SK-N-SH (cell line): Measurements from ENCODE around the gene LRRC39. TPM values are rescaled to one million over a fixed set of nuclear protein-coding genes. Genes with fewer than 3 reads are reported as not detected.

Experiments
- CTCF ChIA-PET: fragments of 300-600, 350-600 bp; formaldehyde crosslinking; extraction: SDS; loops from one replicate; lab custom pipeline; 2021; lab: Yijun Ruan, JAX
- POLR2A ChIA-PET: fragments of 350-600 bp; sonication (Branson Sonifier 250); formaldehyde crosslinking; extraction: SDS; loops from one replicate; lab custom pipeline; 2020; ENCODE audit warnings: antibody characterized with exemption, inconsistent platforms; lab: Yijun Ruan, JAX
- DNase-seq: peaks from one replicate; pipeline ENCODE4 v3.0.0; 2012
- H2AFZ ChIP-seq: fragments of 200-600 bp; sonication (generic); 2 replicates; pipeline ENCODE4 v1.8.1; 2016; ENCODE audit warnings: antibody characterized with exemption, mild to moderate bottlenecking, low read depth
- H3F3A ChIP-seq: fragments of 200-600 bp; sonication (generic); replicated peaks from 2 replicates; pipeline ENCODE3; 2016; ENCODE audit warnings: antibody characterized with exemption, mild to moderate bottlenecking; ENCODE audit not compliant: insufficient read depth
- H3K27ac ChIP-seq, 2 experiments: fragments of 200-500 bp in 1 of 2; fragments of 200-600 bp in 1 of 2; sonication (Bioruptor generic) in 1 of 2; sonication (generic), shearing (Covaris generic) in 1 of 2; 2 replicates each; pipeline versions ENCODE4 v1.5.1 to v1.6.1; 2014 to 2016; ENCODE audit warnings: low read depth in 2 of 2, inconsistent platforms in 1 of 2, low read length in 1 of 2, mild to moderate bottlenecking in 1 of 2, mixed read lengths in 1 of 2
- H3K27me3 ChIP-seq: fragments of 200-600 bp; sonication (generic), shearing (Covaris generic); 2 replicates; pipeline ENCODE4 v1.6.1; 2016; ENCODE audit warnings: mixed run types; ENCODE audit not compliant: insufficient read depth
- H3K36me3 ChIP-seq, 2 experiments: fragments of 200-500 bp in 1 of 2; fragments of 200-600 bp in 1 of 2; sonication (Bioruptor generic) in 1 of 2; sonication (generic) in 1 of 2; replicated peaks in 1 of 2; 2 replicates each; pipeline versions ENCODE3 to v1.5.1; 2014 to 2016; ENCODE audit warnings: low read length in 1 of 2, mild to moderate bottlenecking in 1 of 2; ENCODE audit not compliant: insufficient read depth in 2 of 2, control insufficient read depth in 1 of 2
- H3K4me1 ChIP-seq, 2 experiments: fragments of 200-500 bp in 1 of 2; fragments of 200-600 bp in 1 of 2; sonication (Bioruptor generic) in 1 of 2; sonication (generic), shearing (Covaris generic) in 1 of 2; 2 replicates each; pipeline versions ENCODE4 v1.5.1 to v1.6.1; 2014 to 2016; ENCODE audit warnings: low read depth in 1 of 2, low read length in 1 of 2, mixed run types in 1 of 2; ENCODE audit not compliant: insufficient read depth in 2 of 2, control insufficient read depth in 1 of 2
- H3K4me2 ChIP-seq: fragments of 200-600 bp; sonication (generic), shearing (Covaris generic); 2 replicates; pipeline ENCODE4 v1.6.1; 2017; ENCODE audit warnings: mixed run types
- H3K4me3 ChIP-seq, 2 experiments: fragments of 200-500 bp in 1 of 2; fragments of 200-600 bp in 1 of 2; sonication (Bioruptor generic) in 1 of 2; sonication (generic), shearing (Covaris generic) in 1 of 2; 2 replicates each; pipeline versions ENCODE4 v1.5.1 to v1.8.1; 2014 to 2016; ENCODE audit warnings: low read depth in 2 of 2, inconsistent platforms in 1 of 2, low read length in 1 of 2, mild to moderate bottlenecking in 1 of 2, mixed read lengths in 1 of 2, moderate library complexity in 1 of 2
- H3K79me2 ChIP-seq: fragments of 200-600 bp; sonication (generic); 2 replicates; pipeline ENCODE4 v1.8.1; 2017; ENCODE audit warnings: mild to moderate bottlenecking; ENCODE audit not compliant: insufficient read depth
- H3K9ac ChIP-seq: fragments of 200-600 bp; sonication (generic); 2 replicates; pipeline ENCODE4 v1.6.1; 2017; ENCODE audit warnings: mixed run types
- H3K9me2 ChIP-seq: fragments of 200-600 bp; sonication (generic); 2 replicates; pipeline ENCODE4 v1.6.1; 2017; ENCODE audit warnings: mixed run types
- H3K9me3 ChIP-seq: fragments of 200-600 bp; sonication (generic); 2 replicates; pipeline ENCODE4 v1.6.1; 2017; ENCODE audit warnings: mixed run types, mild to moderate bottlenecking, moderate library complexity
- H4K20me1 ChIP-seq: fragments of 200-600 bp; sonication (generic); 2 replicates; pipeline ENCODE4 v1.6.1; 2017; ENCODE audit warnings: mild to moderate bottlenecking, mixed run types; ENCODE audit not compliant: insufficient read depth
- ELF1 ChIP-seq: IDR thresholded peaks from 2 replicates; pipeline ENCODE4 v1.4.0; 2012
- EZH2phosphoT487 ChIP-seq: fragments of 200-600 bp; sonication (generic); IDR thresholded peaks from 2 replicates; pipeline ENCODE4 v1.6.1; 2017; ENCODE audit warnings: low read depth, mixed run types, mild to moderate bottlenecking, antibody characterized with exemption, moderate library complexity, borderline replicate concordance
- FOXM1 ChIP-seq: IDR thresholded peaks from 2 replicates; pipeline ENCODE4 v1.4.0; 2012; ENCODE audit warnings: low read depth, mild to moderate bottlenecking
- IRF3 ChIP-seq: fragments of 150-350 bp; IDR thresholded peaks from 2 replicates; pipeline ENCODE4 v1.6.1; 2016; ENCODE audit warnings: mild to moderate bottlenecking, low read depth, low read length
- JUND ChIP-seq: IDR thresholded peaks from 2 replicates; pipeline ENCODE4 v1.4.0; 2012
- MEF2A ChIP-seq: IDR thresholded peaks from 2 replicates; pipeline ENCODE4 v1.4.0; 2012; ENCODE audit warnings: low read depth, borderline replicate concordance
- NRF1 ChIP-seq: IDR thresholded peaks from 2 replicates; pipeline ENCODE4 v1.6.1; 2012; ENCODE audit warnings: low read depth, mild to moderate bottlenecking, low read length
- POLR2AphosphoS5 ChIP-seq: IDR thresholded peaks from 2 replicates; pipeline ENCODE4 v1.6.1; 2012; ENCODE audit warnings: low read depth, low read length
- RFX5 ChIP-seq: IDR thresholded peaks from 2 replicates; pipeline ENCODE4 v1.6.1; 2012; ENCODE audit warnings: mild to moderate bottlenecking, improper control_type of control experiment, low read length
- SMC3 ChIP-seq: IDR thresholded peaks from 2 replicates; pipeline ENCODE4 v1.6.1; 2012; ENCODE audit warnings: low read depth, low read length, improper control_type of control experiment
- TAF1 ChIP-seq: IDR thresholded peaks from 2 replicates; pipeline ENCODE4 v1.6.1; 2012; ENCODE audit warnings: low read depth, mild to moderate bottlenecking, low read length, moderate library complexity, borderline replicate concordance
- TCF12 ChIP-seq: IDR thresholded peaks from 2 replicates; pipeline ENCODE4 v1.4.0; 2012
- USF2 ChIP-seq: fragments of 150-350 bp; IDR thresholded peaks from 2 replicates; pipeline ENCODE4 v1.6.1; 2017; ENCODE audit warnings: antibody characterized with exemption, low read length, low read depth, borderline replicate concordance
- WGBS: methylation state at CpG from one replicate; pipeline ENCODE4 v1.1.6; 2017; ENCODE audit warnings: low lambda C conversion rate; 5-methylcytosine and 5-hydroxymethylcytosine counted together
- polyA plus RNA-seq, 3 experiments: library from polyadenylated mRNA; depleted of rRNA; stranded (reverse); fragments of >200 nt; gene quantifications; 2 replicates each; pipeline ENCODE4 v1.2.3, GENCODE V29; 2012
- TF ChIP-seq, protein P1 (sequence below): IDR thresholded peaks from 2 replicates; pipeline ENCODE4; 2012
- TF ChIP-seq, protein P2 (sequence below): fragments of 200-600 bp; sonication (generic); IDR thresholded peaks from 2 replicates; pipeline ENCODE4 v1.6.1; 2017; ENCODE audit warnings: antibody characterized with exemption, mild to moderate bottlenecking, moderate library complexity

The LRRC39 gene
- polyA plus RNA-seq, 1 of the 3 experiments (the other 2 are of a cell fraction) = 1.6 TPM

DNA sequence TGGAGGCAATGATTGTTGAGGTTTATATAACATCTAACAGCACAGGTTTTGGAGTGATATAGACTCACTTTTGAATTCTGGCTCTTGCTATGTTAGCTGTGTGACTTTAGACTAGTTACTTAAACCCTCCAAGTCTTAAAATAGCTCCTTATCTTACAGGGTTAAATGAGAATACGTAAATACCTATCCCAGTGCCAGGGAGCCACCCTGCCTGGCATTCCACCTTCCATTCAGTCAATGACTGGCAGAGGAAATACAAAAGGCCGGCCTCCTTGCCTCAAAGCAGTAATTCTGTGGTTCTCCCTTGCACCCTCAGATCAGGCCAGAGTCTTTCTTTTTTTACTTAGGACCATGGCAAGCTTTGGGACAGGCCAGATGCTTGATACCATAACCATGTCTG is 39.8 kb upstream of the LRRC39 start:
- DNase-seq = no peak
- Histone ChIP-seq H3K27ac (no peak overlapping the region), H3K79me2 (no peaks in the 10 kb centered on the region), H3K4me2 (no peak overlapping the region), H3K36me3 (peaks cover 34 to 42% of the 10 kb centered on the region in 2 experiments), H3K9me2 (no peaks in the 10 kb centered on the region), H3K27me3 (no peaks in the 10 kb centered on the region), H3K4me3 (no peak overlapping the region), H4K20me1 (no peaks in the 10 kb centered on the region), H2AFZ (no peak overlapping the region), H3K4me1 (no peaks in the 10 kb centered on the region), H3F3A (peaks cover 6% of the 10 kb centered on the region), H3K9me3 (no peaks in the 10 kb centered on the region), H3K9ac (no peak overlapping the region)
- ChIA-PET POLR2A (no interaction called here), CTCF (no interaction called here)
- WGBS = 90% methylated on average over 2 of the region's 2 CpGs
- TF ChIP-seq EZH2phosphoT487 (no peak), USF2 (no peak), SMC3 (no peak), ELF1 (no peak), POLR2AphosphoS5 (no peak)

- TF ChIP-seq RFX5 = no peak
- no peak for TF ChIP-seq IRF3
- TF ChIP-seq, protein P1, sequence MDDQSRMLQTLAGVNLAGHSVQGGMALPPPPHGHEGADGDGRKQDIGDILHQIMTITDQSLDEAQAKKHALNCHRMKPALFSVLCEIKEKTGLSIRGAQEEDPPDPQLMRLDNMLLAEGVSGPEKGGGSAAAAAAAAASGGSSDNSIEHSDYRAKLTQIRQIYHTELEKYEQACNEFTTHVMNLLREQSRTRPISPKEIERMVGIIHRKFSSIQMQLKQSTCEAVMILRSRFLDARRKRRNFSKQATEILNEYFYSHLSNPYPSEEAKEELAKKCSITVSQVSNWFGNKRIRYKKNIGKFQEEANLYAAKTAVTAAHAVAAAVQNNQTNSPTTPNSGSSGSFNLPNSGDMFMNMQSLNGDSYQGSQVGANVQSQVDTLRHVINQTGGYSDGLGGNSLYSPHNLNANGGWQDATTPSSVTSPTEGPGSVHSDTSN = no peak
- no peak for TF ChIP-seq NRF1
- no peak for TF ChIP-seq JUND
- no peak for TF ChIP-seq MEF2A
- no peak for TF ChIP-seq FOXM1
- TF ChIP-seq, protein P2, sequence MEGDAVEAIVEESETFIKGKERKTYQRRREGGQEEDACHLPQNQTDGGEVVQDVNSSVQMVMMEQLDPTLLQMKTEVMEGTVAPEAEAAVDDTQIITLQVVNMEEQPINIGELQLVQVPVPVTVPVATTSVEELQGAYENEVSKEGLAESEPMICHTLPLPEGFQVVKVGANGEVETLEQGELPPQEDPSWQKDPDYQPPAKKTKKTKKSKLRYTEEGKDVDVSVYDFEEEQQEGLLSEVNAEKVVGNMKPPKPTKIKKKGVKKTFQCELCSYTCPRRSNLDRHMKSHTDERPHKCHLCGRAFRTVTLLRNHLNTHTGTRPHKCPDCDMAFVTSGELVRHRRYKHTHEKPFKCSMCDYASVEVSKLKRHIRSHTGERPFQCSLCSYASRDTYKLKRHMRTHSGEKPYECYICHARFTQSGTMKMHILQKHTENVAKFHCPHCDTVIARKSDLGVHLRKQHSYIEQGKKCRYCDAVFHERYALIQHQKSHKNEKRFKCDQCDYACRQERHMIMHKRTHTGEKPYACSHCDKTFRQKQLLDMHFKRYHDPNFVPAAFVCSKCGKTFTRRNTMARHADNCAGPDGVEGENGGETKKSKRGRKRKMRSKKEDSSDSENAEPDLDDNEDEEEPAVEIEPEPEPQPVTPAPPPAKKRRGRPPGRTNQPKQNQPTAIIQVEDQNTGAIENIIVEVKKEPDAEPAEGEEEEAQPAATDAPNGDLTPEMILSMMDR = no peak
- TF ChIP-seq POLR2AphosphoS5 = no peak
- TF ChIP-seq TCF12 = no peak
- no peak for TF ChIP-seq ELF1
- no peak for TF ChIP-seq TAF1
- TF ChIP-seq, all 33 proteins: peak for 0
- no peak overlapping the region for H3K27ac ChIP-seq
- H3K9me3 ChIP-seq = no peaks in the 10 kb centered on the region
- peaks cover 3% of the 10 kb centered on the region for H3F3A ChIP-seq
- whole genome bisulfite sequencing = 100% methylated on average over 1 of the region's 1 CpG
- H3K9me2 ChIP-seq = no peaks in the 10 kb centered on the region
- H4K20me1 ChIP-seq = no peaks in the 10 kb centered on the region
- H2AFZ ChIP-seq = no peak overlapping the region
- H3K36me3 ChIP-seq = peaks cover 44 to 48% of the 10 kb centered on the region in 2 experiments
- ChIA-PET POLR2A (no interaction called here), CTCF (interaction anchor here (0.6 to 1.0 kb wide), 2 partner anchors 35 to 70 kb away, joined by 3 to 5 read pairs; no protein-coding TSS in a partner anchor)
- H3K4me3 ChIP-seq = no peak overlapping the region
- no peak overlapping the region for H3K4me2 ChIP-seq
- H3K79me2 ChIP-seq = no peaks in the 10 kb centered on the region
- DNase-seq = no peak
- no peaks in the 10 kb centered on the region for H3K27me3 ChIP-seq
- H3K4me1 ChIP-seq = no peaks in the 10 kb centered on the region
- H3K9ac ChIP-seq = no peak overlapping the region
These were observed 37.0 kb upstream of the LRRC39 start for GRCh38 chr1:100215101-100215500.
